Gastroesophageal sphincter (tissue), 3 donors: ENCODE measurements around the gene C2CD5.

ENCODE experiments used
- EP300 ChIP-seq: sonication (generic); formaldehyde crosslinking; IDR thresholded peaks from one replicate; pipeline ENCODE4 v1.6.1; 2017; ENCODE audit warnings: antibody characterized with exemption, mild to moderate bottlenecking
- TF ChIP-seq, protein P1 (sequence below), 4 experiments: fragments of 200-600 bp in 2 of 4; fragments of 450-650 bp in 2 of 4; sonication (generic) in 1 of 4; IDR thresholded peaks; one replicate each; pipeline ENCODE4 v1.5.1; 2017 to 2019; ENCODE audit warnings: antibody characterized with exemption in 4 of 4, mild to moderate bottlenecking in 2 of 4, moderate library complexity in 2 of 4

DNA sequence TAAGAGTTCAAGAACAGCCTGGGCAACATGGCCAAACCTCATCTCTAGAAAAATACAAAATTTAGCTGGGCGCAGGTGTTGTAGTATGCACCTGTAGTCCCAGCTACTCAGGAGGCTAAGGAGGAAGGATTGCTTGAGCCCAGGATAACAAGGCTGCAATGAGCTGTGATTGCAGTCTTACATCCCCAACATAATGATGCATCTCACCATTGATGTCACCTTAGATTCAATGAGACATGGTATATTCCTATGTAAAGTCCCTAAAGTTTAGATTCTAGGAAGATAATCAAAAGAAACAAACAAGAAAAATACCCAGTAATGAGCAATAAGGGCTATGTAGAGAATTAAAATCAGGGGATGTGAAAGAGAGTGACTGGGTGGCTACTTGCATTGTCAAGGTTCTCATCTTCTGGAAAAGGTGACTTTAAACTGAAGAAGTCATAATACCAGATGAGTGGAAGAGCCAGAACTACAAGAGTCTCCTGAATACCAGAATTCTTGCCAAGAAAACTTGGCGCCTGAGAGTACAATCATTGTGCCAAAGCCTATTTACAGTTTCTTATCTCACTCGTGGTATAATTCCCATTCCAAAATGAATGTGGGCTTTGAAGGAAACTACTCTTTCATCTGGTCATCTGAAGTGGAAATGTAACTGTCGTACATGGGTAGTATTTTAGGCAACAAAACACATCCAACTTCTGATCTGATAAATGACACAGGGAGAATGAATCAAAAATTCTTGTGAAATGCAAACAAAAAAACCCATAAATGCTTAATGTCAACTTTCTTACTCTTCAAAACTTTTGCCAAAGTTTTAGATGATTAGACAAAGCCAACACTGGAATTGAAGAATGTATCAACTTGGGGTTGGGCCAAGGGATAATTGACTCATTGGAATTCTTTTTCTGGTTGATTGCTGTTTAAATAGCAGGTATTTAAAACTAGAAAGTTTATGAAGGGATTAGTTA lies 128.7 kb downstream of the C2CD5 start:
- TF ChIP-seq, protein P1, sequence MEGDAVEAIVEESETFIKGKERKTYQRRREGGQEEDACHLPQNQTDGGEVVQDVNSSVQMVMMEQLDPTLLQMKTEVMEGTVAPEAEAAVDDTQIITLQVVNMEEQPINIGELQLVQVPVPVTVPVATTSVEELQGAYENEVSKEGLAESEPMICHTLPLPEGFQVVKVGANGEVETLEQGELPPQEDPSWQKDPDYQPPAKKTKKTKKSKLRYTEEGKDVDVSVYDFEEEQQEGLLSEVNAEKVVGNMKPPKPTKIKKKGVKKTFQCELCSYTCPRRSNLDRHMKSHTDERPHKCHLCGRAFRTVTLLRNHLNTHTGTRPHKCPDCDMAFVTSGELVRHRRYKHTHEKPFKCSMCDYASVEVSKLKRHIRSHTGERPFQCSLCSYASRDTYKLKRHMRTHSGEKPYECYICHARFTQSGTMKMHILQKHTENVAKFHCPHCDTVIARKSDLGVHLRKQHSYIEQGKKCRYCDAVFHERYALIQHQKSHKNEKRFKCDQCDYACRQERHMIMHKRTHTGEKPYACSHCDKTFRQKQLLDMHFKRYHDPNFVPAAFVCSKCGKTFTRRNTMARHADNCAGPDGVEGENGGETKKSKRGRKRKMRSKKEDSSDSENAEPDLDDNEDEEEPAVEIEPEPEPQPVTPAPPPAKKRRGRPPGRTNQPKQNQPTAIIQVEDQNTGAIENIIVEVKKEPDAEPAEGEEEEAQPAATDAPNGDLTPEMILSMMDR (IDR thresholded peaks at IDR 0.05): no peak
- TF ChIP-seq EP300: no peak
